Testis (tissue), 2 donors: ENCODE measurements around the gene CMTM4.

Experiments
- POLR2A ChIP-seq: fragments of 450-650 bp; IDR thresholded peaks from one replicate; pipeline ENCODE4 v1.6.1; 2017; ENCODE audit warnings: antibody characterized with exemption, mild to moderate bottlenecking, moderate library complexity
- TF ChIP-seq, protein P1 (sequence below), 3 experiments: fragments of 450-650 bp in 2 of 3; fragments of 200-600 bp in 1 of 3; sonication (generic) in 1 of 3; IDR thresholded peaks; one replicate each; pipeline ENCODE4 v1.5.1; 2016 to 2019; ENCODE audit warnings: antibody characterized with exemption in 3 of 3, mild to moderate bottlenecking in 2 of 3, moderate library complexity in 1 of 3

DNA sequence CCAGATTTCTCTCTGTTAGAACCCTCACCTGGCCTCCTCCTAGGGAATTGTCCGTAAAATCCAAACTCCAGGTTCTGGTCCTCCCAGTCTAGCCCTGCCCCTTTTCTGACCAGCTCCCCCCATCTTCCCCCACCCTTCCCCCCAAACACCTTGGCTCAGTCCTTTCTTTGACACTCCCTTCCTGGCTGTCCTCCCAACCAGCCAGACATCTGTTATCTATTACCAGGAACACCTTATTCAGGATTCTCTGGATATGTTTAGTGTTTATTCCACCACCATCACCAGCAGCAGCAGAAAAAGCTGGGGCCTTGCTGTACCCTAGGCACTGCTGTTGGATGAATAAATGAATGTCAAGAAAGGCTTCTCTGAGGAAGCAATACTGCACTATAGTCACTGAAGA is 96.1 kb downstream of the CMTM4 start:
- TF ChIP-seq POLR2A, result no peak
- TF ChIP-seq, protein P1, sequence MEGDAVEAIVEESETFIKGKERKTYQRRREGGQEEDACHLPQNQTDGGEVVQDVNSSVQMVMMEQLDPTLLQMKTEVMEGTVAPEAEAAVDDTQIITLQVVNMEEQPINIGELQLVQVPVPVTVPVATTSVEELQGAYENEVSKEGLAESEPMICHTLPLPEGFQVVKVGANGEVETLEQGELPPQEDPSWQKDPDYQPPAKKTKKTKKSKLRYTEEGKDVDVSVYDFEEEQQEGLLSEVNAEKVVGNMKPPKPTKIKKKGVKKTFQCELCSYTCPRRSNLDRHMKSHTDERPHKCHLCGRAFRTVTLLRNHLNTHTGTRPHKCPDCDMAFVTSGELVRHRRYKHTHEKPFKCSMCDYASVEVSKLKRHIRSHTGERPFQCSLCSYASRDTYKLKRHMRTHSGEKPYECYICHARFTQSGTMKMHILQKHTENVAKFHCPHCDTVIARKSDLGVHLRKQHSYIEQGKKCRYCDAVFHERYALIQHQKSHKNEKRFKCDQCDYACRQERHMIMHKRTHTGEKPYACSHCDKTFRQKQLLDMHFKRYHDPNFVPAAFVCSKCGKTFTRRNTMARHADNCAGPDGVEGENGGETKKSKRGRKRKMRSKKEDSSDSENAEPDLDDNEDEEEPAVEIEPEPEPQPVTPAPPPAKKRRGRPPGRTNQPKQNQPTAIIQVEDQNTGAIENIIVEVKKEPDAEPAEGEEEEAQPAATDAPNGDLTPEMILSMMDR (IDR thresholded peaks at IDR 0.05), result no peak
